AG09309 (cell line): ENCODE results near the gene MAMSTR.

Source experiments
- DNase-seq: peaks from one replicate; pipeline ENCODE4 v3.0.0-alpha.2; 2010; ENCODE audit warnings: low read depth
- H3K4me3 ChIP-seq: 2 replicates; pipeline ENCODE4 v1.5.1; 2011; ENCODE audit warnings: mild to moderate bottlenecking, low read depth, low read length, moderate library complexity; ENCODE audit not compliant: control insufficient read depth
- CTCF ChIP-seq: IDR thresholded peaks from 2 replicates; pipeline ENCODE4 v1.5.1; 2011; ENCODE audit warnings: mild to moderate bottlenecking, low read depth, low read length, inconsistent platforms; ENCODE audit not compliant: insufficient read depth, control insufficient read depth; ENCODE audit errors: missing control alignments

The MAMSTR gene

GRCh38 chr19:48711106-48711662 lies 8.3 kb downstream of the MAMSTR start:
- no peak for DNase-seq
- TF ChIP-seq CTCF = no peak
- no peak overlapping the region for H3K4me3 ChIP-seq

- no peak for DNase-seq
- no peak for TF ChIP-seq CTCF
Observed at GRCh38 chr19:48708471-48708870, 11.1 kb downstream of the MAMSTR start.

GRCh38 chr19:48705431-48705830 lies 14.1 kb downstream of the MAMSTR start:
- no peak overlapping the region for H3K4me3 ChIP-seq
- no peak for DNase-seq
- no peak for TF ChIP-seq CTCF

More at GRCh38 chr19:48708471-48708870, 11.1 kb downstream of the MAMSTR start:
- H3K4me3 ChIP-seq = no peak overlapping the region

GRCh38 chr19:48703316-48703715 lies 16.2 kb downstream of the MAMSTR start:
- TF ChIP-seq CTCF = no peak
- DNase-seq = no peak
- no peak overlapping the region for H3K4me3 ChIP-seq

GRCh38 chr19:48702701-48703100 lies 16.8 kb downstream of the MAMSTR start:
- no peak overlapping the region for H3K4me3 ChIP-seq
- no peak for DNase-seq
- no peak for TF ChIP-seq CTCF

GRCh38 chr19:48698046-48698445 lies 21.5 kb downstream of the MAMSTR start:
- no peak for TF ChIP-seq CTCF
- no peak for DNase-seq
- H3K4me3 ChIP-seq = no peak overlapping the region

GRCh38 chr19:48696353-48697010 lies 23.0 kb downstream of the MAMSTR start:
- DNase-seq = no peak
- no peak for TF ChIP-seq CTCF
- no peak overlapping the region for H3K4me3 ChIP-seq
